ENCODE data around the gene MICALL2.
A peak's percentile ranks its signal among the peaks of the same experiment; 100 is the strongest.

The MICALL2 gene

GRCh38 chr7:1479287-1479686 lies 20.0 kb upstream of the MICALL2 start:
- Histone ChIP-seq H3K4me3 (ENCODE audit: low read length) (no peak overlapping the region), H3K36me3 (ENCODE audit: control insufficient read depth, insufficient read depth, low read length, severe bottlenecking) (peaks cover 48% of the 10 kb centered on the region), H3K9me3 (ENCODE audit: control insufficient read depth, low read length) (no peaks in the 10 kb centered on the region), H3K4me1 (ENCODE audit: control insufficient read depth, insufficient read depth, low read length) (no peaks in the 10 kb centered on the region), H3K9ac (ENCODE audit: low read length) (no peak overlapping the region), H3K27me3 (replicated peaks; ENCODE audit: control insufficient read depth, insufficient read depth, low read length) (no peaks in the 10 kb centered on the region)
- DNase-seq (ENCODE audit: low read depth): no peak

DNA sequence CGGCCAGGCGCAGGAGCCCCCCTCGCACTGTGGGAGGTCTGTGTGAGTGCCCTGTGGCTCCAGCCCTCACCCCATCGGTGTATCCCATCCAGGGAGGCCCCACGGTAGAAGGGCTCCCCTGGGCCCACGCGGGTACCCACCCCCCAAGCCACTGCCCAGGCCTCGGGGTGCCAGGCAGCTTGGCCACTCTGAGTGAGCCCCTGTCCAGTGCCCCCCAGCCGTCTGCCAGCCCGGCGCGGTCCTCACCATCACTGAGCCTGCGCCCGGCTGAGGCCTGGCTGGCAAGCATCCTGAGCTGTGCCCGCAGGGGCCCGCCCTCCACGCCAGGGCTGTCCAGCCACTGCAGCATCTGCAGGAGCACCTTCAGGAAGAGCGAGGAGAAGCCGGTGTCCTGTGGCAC lies 19.2 kb upstream of the MICALL2 start:
- Histone ChIP-seq H3K27me3 (replicated peaks; ENCODE audit: control insufficient read depth, insufficient read depth, low read length) (no peaks in the 10 kb centered on the region), H3K9me3 (ENCODE audit: control insufficient read depth, low read length) (no peaks in the 10 kb centered on the region), H3K36me3 (ENCODE audit: control insufficient read depth, insufficient read depth, low read length, severe bottlenecking) (peaks cover 42% of the 10 kb centered on the region), H3K4me3 (ENCODE audit: low read length) (no peak overlapping the region), H3K4me1 (ENCODE audit: control insufficient read depth, insufficient read depth, low read length) (no peaks in the 10 kb centered on the region), H3K9ac (ENCODE audit: low read length) (no peak overlapping the region)
- no peak for DNase-seq (ENCODE audit: low read depth)

DNA sequence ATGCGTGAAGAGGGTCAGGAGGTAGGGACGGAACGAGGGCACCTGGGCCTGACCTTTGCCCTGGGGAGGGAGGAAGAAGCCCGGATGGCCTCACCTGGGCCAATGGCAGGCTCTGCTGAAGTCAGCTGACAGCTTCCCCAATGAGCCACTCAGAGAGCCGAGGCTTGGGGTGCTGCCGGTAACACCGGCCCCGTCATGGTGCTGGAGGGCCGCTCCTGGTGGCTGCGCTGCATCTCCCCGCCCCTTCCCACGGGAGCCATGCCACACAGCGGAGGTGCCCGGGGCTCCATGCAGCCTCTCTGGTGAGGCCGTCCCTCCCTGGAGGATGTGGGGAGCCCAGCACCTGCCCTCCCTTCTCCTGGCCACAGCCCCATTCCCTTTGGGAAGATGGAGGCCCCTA lies 17.6 kb upstream of the MICALL2 start:
- Histone ChIP-seq H3K4me1 (ENCODE audit: control insufficient read depth, insufficient read depth, low read length) (no peaks in the 10 kb centered on the region), H3K9me3 (ENCODE audit: control insufficient read depth, low read length) (no peaks in the 10 kb centered on the region), H3K9ac (ENCODE audit: low read length) (no peak overlapping the region), H3K27me3 (replicated peaks; ENCODE audit: control insufficient read depth, insufficient read depth, low read length) (no peaks in the 10 kb centered on the region), H3K36me3 (ENCODE audit: control insufficient read depth, insufficient read depth, low read length, severe bottlenecking) (peaks cover 35% of the 10 kb centered on the region), H3K4me3 (ENCODE audit: low read length) (no peak overlapping the region)
- no peak for DNase-seq (ENCODE audit: low read depth)

DNA sequence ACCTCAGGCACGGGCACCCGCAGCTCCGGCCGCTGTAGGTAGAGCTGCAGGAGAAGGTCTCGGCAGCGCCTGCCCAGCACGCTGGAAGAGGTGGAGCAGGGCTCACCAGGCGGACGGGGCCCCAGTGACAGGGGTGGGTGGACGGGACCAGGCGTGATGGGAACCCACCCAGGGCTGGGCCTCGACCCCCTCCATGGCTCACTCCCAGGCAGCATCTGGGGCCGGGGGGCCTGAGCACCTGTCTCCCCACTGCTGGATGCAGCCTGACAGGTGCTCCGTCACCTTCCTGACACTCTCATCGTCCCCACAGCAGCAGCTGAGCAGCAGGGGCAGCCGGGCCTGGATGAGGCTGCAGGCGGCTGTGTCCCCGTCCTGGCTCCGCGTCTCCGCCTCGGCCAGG lies 16.7 kb upstream of the MICALL2 start:
- Histone ChIP-seq H3K9me3 (ENCODE audit: control insufficient read depth, low read length) (no peaks in the 10 kb centered on the region), H3K9ac (ENCODE audit: low read length) (no peak overlapping the region), H3K4me1 (ENCODE audit: control insufficient read depth, insufficient read depth, low read length) (no peaks in the 10 kb centered on the region), H3K36me3 (ENCODE audit: control insufficient read depth, insufficient read depth, low read length, severe bottlenecking) (peaks cover 35% of the 10 kb centered on the region), H3K4me3 (ENCODE audit: low read length) (no peak overlapping the region), H3K27me3 (replicated peaks; ENCODE audit: control insufficient read depth, insufficient read depth, low read length) (no peaks in the 10 kb centered on the region)
- DNase-seq (ENCODE audit: low read depth): no peak

- Histone ChIP-seq H3K9ac (ENCODE audit: low read length) (no peak overlapping the region), H3K36me3 (ENCODE audit: control insufficient read depth, insufficient read depth, low read length, severe bottlenecking) (peaks cover 40% of the 10 kb centered on the region), H3K27me3 (replicated peaks; ENCODE audit: control insufficient read depth, insufficient read depth, low read length) (no peaks in the 10 kb centered on the region), H3K4me3 (ENCODE audit: low read length) (no peak overlapping the region), H3K4me1 (ENCODE audit: control insufficient read depth, insufficient read depth, low read length) (no peaks in the 10 kb centered on the region), H3K9me3 (ENCODE audit: control insufficient read depth, low read length) (no peaks in the 10 kb centered on the region)
- DNase-seq (ENCODE audit: low read depth): no peak
Measured at GRCh38 chr7:1475393-1475792, 16.1 kb upstream of the MICALL2 start.

DNA sequence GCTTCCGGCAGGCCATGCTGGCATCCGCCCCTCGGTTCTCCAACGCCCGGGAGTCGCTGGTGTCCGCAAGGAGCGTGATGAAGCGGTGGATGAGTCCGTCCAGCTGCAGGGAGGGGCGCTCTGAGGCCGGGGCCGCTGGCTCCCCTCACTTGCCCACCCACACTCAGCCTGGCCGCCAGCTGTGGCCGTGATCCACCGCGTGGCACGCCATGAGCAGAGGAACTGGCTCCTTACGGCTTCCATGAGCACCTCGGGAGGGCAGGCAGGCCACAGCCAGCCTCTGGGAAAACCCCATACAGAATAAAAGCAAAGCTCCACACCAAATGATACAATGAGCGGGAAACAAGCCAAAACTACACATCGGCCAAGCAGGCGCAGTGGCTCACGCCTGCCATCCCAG lies 15.5 kb upstream of the MICALL2 start:
- no peaks in the 10 kb centered on the region for H3K27me3 ChIP-seq (replicated peaks; ENCODE audit: control insufficient read depth, insufficient read depth, low read length)
- no peak overlapping the region for H3K4me3 ChIP-seq (ENCODE audit: low read length)
- no peak for DNase-seq (ENCODE audit: low read depth)
- H3K9me3 ChIP-seq (ENCODE audit: control insufficient read depth, low read length): no peaks in the 10 kb centered on the region
- H3K9ac ChIP-seq (ENCODE audit: low read length): no peak overlapping the region
- H3K36me3 ChIP-seq (ENCODE audit: control insufficient read depth, insufficient read depth, low read length, severe bottlenecking): peaks cover 39% of the 10 kb centered on the region
- no peaks in the 10 kb centered on the region for H3K4me1 ChIP-seq (ENCODE audit: control insufficient read depth, insufficient read depth, low read length)

DNA sequence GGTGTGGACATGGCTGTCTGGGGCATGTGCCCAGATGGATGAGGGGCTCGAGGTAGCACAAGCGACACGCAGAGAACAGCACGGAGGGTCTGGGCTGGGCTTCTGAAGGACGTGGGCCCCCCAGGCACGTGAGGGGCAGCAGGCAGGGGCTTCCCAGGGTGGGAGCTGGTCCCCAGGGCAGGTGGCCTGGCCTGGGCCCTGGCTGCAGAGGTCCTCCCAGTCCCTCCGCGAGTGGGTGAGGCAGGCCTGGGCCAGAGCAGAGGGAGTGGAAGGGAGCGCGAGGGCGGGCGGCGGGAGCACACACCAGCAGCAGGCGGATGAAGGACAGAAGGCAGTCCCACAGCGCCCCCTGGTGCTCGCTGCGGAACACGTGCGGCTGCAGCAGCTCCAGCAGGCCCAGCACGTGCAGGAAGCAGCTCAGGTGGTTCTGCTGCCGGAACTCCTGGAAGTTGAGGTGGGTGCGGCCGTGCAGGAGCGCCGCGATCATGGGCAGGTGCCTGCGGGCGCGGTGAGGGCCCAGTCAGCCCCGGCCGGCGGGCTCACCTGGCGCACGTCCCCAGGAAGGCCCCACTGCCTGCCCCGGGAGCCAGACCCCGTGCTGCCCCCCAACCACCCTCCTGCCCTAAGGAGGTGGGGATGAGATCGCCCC lies 14.7 kb upstream of the MICALL2 start:
- peak; percentile 91 for DNase-seq (ENCODE audit: low read depth)
- peaks cover 33% of the 10 kb centered on the region for H3K36me3 ChIP-seq (ENCODE audit: control insufficient read depth, insufficient read depth, low read length, severe bottlenecking)
- no peak overlapping the region for H3K9ac ChIP-seq (ENCODE audit: low read length)
- H3K9me3 ChIP-seq (ENCODE audit: control insufficient read depth, low read length): no peaks in the 10 kb centered on the region
- H3K27me3 ChIP-seq (replicated peaks; ENCODE audit: control insufficient read depth, insufficient read depth, low read length): no peaks in the 10 kb centered on the region
- H3K4me3 ChIP-seq (ENCODE audit: low read length): no peak overlapping the region
- H3K4me1 ChIP-seq (ENCODE audit: control insufficient read depth, insufficient read depth, low read length): no peaks in the 10 kb centered on the region

DNA sequence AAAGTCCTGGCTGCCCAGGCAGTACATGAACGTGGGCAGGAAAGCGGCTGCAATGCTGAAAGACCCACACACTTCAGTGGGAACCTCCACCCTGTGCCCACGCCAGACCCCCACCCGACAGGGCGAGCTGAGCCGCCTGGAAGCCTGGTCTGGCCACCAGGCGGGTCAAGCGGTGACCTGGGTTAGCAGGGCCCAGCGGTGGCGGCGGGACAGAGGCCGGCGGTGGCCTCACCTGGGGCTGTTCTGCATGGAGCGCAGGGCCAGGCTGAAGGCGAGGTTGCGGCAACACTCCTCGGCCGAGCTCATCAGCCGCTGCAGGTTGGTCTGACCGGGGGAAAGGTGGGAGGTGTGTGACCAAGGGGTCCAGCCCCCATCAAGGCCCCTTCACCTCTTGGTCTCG lies 11.6 kb upstream of the MICALL2 start:
- DNase-seq (ENCODE audit: low read depth): no peak
- peaks cover 27% of the 10 kb centered on the region for H3K36me3 ChIP-seq (ENCODE audit: control insufficient read depth, insufficient read depth, low read length, severe bottlenecking)

DNA sequence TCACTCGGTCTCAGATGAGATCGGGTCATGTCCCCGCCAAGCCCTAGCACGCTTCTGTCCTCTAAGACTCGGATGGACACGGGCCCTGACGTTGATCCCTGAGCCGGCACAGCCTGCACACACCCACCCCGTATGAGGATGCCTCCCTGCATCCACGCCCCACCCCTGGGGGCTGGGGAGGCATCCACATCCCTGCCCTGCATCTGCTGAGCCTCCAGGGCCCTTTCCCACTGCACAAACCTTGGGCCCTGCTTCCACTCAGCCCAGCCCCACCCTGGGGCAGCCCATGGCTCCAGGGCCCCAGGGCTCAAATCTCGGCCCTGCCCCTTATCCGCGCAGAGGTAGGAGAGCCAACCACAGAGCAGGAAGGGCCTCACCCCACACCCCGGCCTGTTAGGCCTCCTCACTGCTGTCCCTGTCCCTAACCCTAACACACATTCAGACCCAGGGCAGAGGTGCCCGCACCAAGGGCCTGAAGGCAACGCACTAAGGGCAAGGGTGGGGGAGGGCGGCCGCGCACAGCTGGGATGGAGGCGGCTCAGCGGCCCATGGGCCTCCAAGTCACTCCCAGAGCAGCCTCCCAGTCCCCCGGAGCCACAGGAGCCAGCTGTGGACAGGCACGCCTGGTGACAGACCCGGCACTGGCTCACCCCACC lies 9.5 kb upstream of the MICALL2 start:
- no peaks in the 10 kb centered on the region for H3K9me3 ChIP-seq (ENCODE audit: control insufficient read depth, low read length)
- peaks cover 20% of the 10 kb centered on the region for H3K36me3 ChIP-seq (ENCODE audit: control insufficient read depth, insufficient read depth, low read length, severe bottlenecking)
- H3K4me1 ChIP-seq (ENCODE audit: control insufficient read depth, insufficient read depth, low read length): peaks cover 7% of the 10 kb centered on the region
- DNase-seq (ENCODE audit: low read depth): no peak
- H3K4me3 ChIP-seq (ENCODE audit: low read length): no peak overlapping the region
- no peaks in the 10 kb centered on the region for H3K27me3 ChIP-seq (replicated peaks; ENCODE audit: control insufficient read depth, insufficient read depth, low read length)
- no peak overlapping the region for H3K9ac ChIP-seq (ENCODE audit: low read length)

More for the DNA sequence above, 11.6 kb upstream of the MICALL2 start:
- H3K9ac ChIP-seq (ENCODE audit: low read length): no peak overlapping the region
- no peak overlapping the region for H3K4me3 ChIP-seq (ENCODE audit: low read length)
- H3K9me3 ChIP-seq (ENCODE audit: control insufficient read depth, low read length): no peaks in the 10 kb centered on the region
- H3K4me1 ChIP-seq (ENCODE audit: control insufficient read depth, insufficient read depth, low read length): peaks cover 7% of the 10 kb centered on the region
- no peaks in the 10 kb centered on the region for H3K27me3 ChIP-seq (replicated peaks; ENCODE audit: control insufficient read depth, insufficient read depth, low read length)

GRCh38 chr7:1468203-1468602 lies 8.9 kb upstream of the MICALL2 start:
- Histone ChIP-seq H3K9me3 (ENCODE audit: control insufficient read depth, low read length) (no peaks in the 10 kb centered on the region), H3K4me1 (ENCODE audit: control insufficient read depth, insufficient read depth, low read length) (peaks cover 7% of the 10 kb centered on the region), H3K36me3 (ENCODE audit: control insufficient read depth, insufficient read depth, low read length, severe bottlenecking) (peaks cover 15% of the 10 kb centered on the region), H3K27me3 (replicated peaks; ENCODE audit: control insufficient read depth, insufficient read depth, low read length) (no peaks in the 10 kb centered on the region), H3K9ac (ENCODE audit: low read length) (no peak overlapping the region), H3K4me3 (ENCODE audit: low read length) (no peak overlapping the region)
- DNase-seq (ENCODE audit: low read depth): no peak

DNA sequence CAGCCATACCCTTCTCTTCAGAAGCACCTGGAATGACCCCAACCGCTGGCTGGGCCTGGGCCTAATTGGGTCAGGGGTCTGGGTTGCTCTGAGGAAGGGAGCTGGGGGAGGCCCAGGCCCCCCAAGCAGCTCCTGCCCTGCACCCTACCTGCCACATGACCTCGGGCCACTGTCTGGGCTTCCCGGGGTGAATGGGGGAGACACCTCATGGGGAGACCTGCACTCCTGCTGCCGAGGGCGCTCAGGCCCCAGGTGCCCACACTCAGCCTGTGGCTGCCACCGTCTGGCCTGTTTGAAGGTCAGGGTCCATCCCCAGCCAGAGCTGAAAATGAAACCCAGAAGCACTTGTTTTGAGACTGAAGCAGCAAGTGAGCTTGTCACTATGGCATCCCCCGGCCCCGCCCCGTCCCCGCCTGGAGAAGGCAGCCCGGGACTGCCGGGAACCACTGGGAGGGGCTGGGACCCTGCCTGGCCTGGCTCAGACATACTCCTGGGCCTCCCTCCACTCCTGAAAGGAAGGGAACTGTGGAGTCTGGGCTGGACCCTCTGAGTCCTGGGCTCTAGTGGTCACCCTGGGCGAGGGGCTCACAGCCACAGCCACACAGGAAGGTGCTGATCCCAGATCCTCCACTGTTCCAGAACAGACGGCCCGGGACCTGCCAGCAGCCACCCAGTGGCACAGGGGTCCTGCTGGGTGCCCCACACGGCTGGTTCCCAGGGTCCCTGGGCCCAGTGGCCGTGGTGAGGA lies 7.4 kb upstream of the MICALL2 start:
- Histone ChIP-seq H3K9ac (ENCODE audit: low read length) (peak overlapping the region; percentile 34), H3K36me3 (ENCODE audit: control insufficient read depth, insufficient read depth, low read length, severe bottlenecking) (peaks cover 11% of the 10 kb centered on the region), H3K27me3 (replicated peaks; ENCODE audit: control insufficient read depth, insufficient read depth, low read length) (no peaks in the 10 kb centered on the region), H3K9me3 (ENCODE audit: control insufficient read depth, low read length) (no peaks in the 10 kb centered on the region), H3K4me1 (ENCODE audit: control insufficient read depth, insufficient read depth, low read length) (peaks cover 22% of the 10 kb centered on the region), H3K4me3 (ENCODE audit: low read length) (no peak overlapping the region)
- peak; percentile 86 for DNase-seq (ENCODE audit: low read depth)

Data from adipocyte (in vitro differentiated cells).